ENCODE results near the gene KLC4.

The KLC4 gene

DNA sequence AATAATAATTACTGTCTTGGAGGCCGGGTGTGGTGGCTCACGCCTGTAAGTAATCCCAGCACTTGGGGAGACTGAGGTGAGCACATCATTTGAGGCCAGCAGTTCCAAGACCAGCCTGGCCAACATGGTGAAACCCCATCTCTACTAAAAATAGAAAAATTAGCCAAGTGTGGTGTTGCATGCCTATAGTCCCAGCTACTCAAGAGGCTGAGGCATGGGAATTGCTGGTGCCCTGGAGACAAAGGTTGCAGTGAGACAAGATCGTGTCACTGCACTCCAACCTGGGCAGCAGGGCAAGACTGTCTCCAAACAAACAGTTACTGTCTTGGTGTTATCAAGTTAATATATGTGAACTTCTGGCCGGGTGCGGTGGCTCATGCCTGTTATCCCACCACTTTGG is 33.1 kb upstream of the KLC4 start:
- Histone ChIP-seq H3K9ac (ENCODE audit: insufficient read length, low read depth) (no peak overlapping the region), H3K27me3 (ENCODE audit: insufficient read depth, insufficient read length) (no peaks in the 10 kb centered on the region), H3K4me3 (ENCODE audit: insufficient read length, low read depth) (no peak overlapping the region), H3K36me3 (ENCODE audit: insufficient read depth, insufficient read length, low read length) (peaks cover 68% of the 10 kb centered on the region), H3K9me3 (ENCODE audit: insufficient read depth, low read length) (no peaks in the 10 kb centered on the region), H3K4me1 (ENCODE audit: insufficient read depth, insufficient read length) (no peaks in the 10 kb centered on the region)
- no peak for DNase-seq (ENCODE audit: low read depth, low spot score)
- TF ChIP-seq SUZ12 (IDR thresholded peaks at IDR 0.05; ENCODE audit: extremely low read depth, insufficient read depth, insufficient read length), result no peak
- TF ChIP-seq ZNF274 (IDR thresholded peaks at IDR 0.05; ENCODE audit: low read depth, low read length), result no peak
- TF ChIP-seq YY1 (IDR thresholded peaks at IDR 0.05; ENCODE audit: insufficient read depth, insufficient read length), result no peak

DNA sequence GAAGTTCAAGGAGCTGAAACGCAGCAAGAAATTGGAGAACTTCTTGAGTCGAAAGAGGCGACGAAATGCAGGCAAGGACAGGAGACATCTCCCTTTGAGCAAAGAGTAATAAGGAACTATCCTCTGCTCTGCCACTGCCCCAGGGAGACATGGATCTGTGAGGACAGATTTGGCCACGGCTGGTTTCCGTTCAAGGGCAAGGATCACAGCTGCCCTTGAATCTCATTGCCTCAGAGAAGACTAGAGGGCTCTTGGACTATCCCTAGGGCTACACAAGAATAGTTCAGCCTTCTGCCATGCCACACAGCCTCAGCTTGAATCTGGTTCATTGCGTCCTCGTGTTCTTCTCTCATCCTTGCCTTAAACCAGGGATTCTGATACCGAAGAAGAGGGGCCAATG is 30.3 kb upstream of the KLC4 start:
- no peak for DNase-seq (ENCODE audit: low read depth, low spot score)
- H3K27me3 ChIP-seq (ENCODE audit: insufficient read depth, insufficient read length), result no peaks in the 10 kb centered on the region
- no peaks in the 10 kb centered on the region for H3K4me1 ChIP-seq (ENCODE audit: insufficient read depth, insufficient read length)
- no peak overlapping the region for H3K9ac ChIP-seq (ENCODE audit: insufficient read length, low read depth)
- TF ChIP-seq SUZ12 (IDR thresholded peaks at IDR 0.05; ENCODE audit: extremely low read depth, insufficient read depth, insufficient read length), result no peak
- TF ChIP-seq ZNF274 (IDR thresholded peaks at IDR 0.05; ENCODE audit: low read depth, low read length), result no peak
- no peak for TF ChIP-seq YY1 (IDR thresholded peaks at IDR 0.05; ENCODE audit: insufficient read depth, insufficient read length)
- H3K4me3 ChIP-seq (ENCODE audit: insufficient read length, low read depth), result no peak overlapping the region
- peaks cover 76% of the 10 kb centered on the region for H3K36me3 ChIP-seq (ENCODE audit: insufficient read depth, insufficient read length, low read length)
- H3K9me3 ChIP-seq (ENCODE audit: insufficient read depth, low read length), result no peaks in the 10 kb centered on the region

DNA sequence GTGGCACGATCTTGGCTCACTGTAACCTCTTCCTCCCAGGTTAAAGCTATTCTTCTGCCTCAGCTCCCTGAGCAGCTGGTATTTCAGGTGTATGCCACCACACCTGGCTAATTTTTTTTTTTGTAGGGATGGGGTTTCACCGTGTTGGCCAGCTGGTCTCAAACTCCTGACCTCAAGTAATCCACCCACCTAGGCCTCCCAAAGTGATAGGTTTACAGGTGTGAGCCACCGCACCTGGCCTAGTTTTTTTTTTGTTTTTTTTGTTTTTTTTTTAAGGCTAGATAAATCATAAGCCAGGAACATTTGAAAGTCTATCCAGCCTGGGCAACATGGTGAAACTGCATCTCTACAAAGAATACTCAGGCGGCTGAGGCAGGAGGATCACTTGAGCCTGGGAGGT is 27.1 kb upstream of the KLC4 start:
- Histone ChIP-seq H3K4me3 (ENCODE audit: insufficient read length, low read depth) (no peak overlapping the region), H3K4me1 (ENCODE audit: insufficient read depth, insufficient read length) (no peaks in the 10 kb centered on the region), H3K36me3 (ENCODE audit: insufficient read depth, insufficient read length, low read length) (peaks cover 71% of the 10 kb centered on the region), H3K27me3 (ENCODE audit: insufficient read depth, insufficient read length) (no peaks in the 10 kb centered on the region), H3K9ac (ENCODE audit: insufficient read length, low read depth) (no peak overlapping the region), H3K9me3 (ENCODE audit: insufficient read depth, low read length) (no peaks in the 10 kb centered on the region)
- TF ChIP-seq SUZ12 (IDR thresholded peaks at IDR 0.05; ENCODE audit: extremely low read depth, insufficient read depth, insufficient read length) (no peak), ZNF274 (IDR thresholded peaks at IDR 0.05; ENCODE audit: low read depth, low read length) (no peak), YY1 (IDR thresholded peaks at IDR 0.05; ENCODE audit: insufficient read depth, insufficient read length) (no peak)
- no peak for DNase-seq (ENCODE audit: low read depth, low spot score)

DNA sequence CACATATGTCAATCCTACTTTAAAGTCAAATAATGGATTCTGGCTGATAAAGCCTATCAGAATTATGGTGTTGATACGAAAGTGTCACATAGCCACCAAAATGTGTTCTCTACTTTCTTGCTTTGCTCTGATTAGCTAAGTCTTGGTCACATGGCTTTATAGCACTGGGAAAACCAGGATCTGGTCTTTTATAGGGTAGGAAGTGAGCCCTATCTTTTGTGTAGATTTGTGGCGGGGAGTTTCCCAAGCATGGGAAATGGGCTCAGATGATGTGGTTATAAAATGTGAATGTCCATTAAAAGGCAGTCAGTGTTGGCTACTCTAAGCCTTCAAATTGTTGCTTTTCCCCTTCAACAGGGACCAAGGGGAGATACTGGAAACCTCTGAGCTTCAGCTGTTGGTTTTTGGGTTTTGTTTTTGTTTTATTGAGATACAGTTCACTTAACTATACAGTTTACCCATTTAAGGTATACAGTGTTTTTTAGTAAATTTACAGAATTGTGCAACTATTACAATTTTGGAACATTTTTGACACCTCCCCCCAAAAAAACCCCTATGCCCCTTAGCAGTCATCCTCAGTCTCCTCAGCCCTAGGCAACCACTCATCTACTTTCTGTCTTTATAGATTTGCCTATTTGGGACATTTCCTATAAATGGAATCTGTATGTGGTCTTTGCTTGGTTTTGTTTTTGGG is 25.8 kb upstream of the KLC4 start:
- TF ChIP-seq ZNF274 (IDR thresholded peaks at IDR 0.05; ENCODE audit: low read depth, low read length) (no peak), SUZ12 (IDR thresholded peaks at IDR 0.05; ENCODE audit: extremely low read depth, insufficient read depth, insufficient read length) (no peak), YY1 (IDR thresholded peaks at IDR 0.05; ENCODE audit: insufficient read depth, insufficient read length) (no peak)
- no peak for DNase-seq (ENCODE audit: low read depth, low spot score)
- peaks cover 73% of the 10 kb centered on the region for H3K36me3 ChIP-seq (ENCODE audit: insufficient read depth, insufficient read length, low read length)
- no peak overlapping the region for H3K9ac ChIP-seq (ENCODE audit: insufficient read length, low read depth)
- H3K9me3 ChIP-seq (ENCODE audit: insufficient read depth, low read length), result no peaks in the 10 kb centered on the region
- H3K4me3 ChIP-seq (ENCODE audit: insufficient read length, low read depth), result no peak overlapping the region
- no peaks in the 10 kb centered on the region for H3K4me1 ChIP-seq (ENCODE audit: insufficient read depth, insufficient read length)
- no peaks in the 10 kb centered on the region for H3K27me3 ChIP-seq (ENCODE audit: insufficient read depth, insufficient read length)

DNA sequence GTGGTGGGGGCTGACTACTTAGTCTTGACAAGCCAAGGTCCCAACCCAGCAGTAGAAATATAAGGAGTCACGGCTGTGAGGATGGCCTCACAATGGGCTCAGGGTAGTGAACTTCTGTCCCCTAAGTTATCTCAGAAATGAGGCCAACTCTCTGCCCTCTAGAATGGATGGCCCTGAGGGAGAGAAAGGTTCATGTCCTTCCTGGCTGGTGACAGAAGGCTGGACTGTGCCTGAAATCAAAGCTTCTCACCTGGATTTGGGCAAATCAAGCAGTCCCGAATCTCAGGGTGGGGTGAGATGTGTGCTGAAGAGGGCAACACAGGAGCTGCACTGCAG is 25.3 kb upstream of the KLC4 start:
- Histone ChIP-seq H3K9me3 (ENCODE audit: insufficient read depth, low read length) (no peaks in the 10 kb centered on the region), H3K9ac (ENCODE audit: insufficient read length, low read depth) (no peak overlapping the region), H3K4me3 (ENCODE audit: insufficient read length, low read depth) (no peak overlapping the region), H3K4me1 (ENCODE audit: insufficient read depth, insufficient read length) (no peaks in the 10 kb centered on the region), H3K36me3 (ENCODE audit: insufficient read depth, insufficient read length, low read length) (peaks cover 73% of the 10 kb centered on the region), H3K27me3 (ENCODE audit: insufficient read depth, insufficient read length) (no peaks in the 10 kb centered on the region)
- no peak for TF ChIP-seq YY1 (IDR thresholded peaks at IDR 0.05; ENCODE audit: insufficient read depth, insufficient read length)
- no peak for TF ChIP-seq ZNF274 (IDR thresholded peaks at IDR 0.05; ENCODE audit: low read depth, low read length)
- DNase-seq (ENCODE audit: low read depth, low spot score), result no peak

DNA sequence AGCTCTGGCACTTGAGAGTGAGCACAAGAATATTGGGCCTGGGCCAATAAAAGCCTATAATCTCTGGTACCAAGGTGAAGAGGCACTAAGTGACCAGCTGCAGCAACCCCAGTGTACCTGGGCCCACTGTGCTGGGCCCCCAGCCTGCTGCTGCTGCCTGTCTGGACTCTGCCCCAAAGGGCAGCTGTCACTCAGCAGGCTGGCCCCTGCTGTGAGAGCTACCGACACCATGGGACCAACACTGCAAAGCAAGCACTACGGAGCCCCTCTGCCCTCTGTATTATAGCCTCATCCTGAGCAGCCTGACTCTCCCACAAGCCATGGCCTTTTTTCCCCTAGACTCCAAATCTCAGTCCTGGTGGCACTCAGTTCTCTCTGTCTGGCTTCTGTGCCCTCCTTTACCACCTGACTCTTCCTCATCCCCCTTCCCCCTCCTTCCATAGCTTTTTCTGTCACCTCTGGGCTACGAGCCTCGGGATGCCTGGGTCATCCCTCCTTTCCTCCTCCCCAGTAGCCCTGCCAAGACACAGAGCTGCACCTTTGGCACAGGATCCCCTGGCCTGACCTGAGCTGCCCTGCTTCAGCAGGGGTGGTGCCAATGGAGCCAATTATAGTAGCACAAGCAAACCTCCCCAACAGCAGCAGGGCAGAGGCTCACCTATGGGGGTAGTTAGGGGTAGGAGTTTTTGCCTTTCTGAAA is 23.8 kb upstream of the KLC4 start:
- DNase-seq (ENCODE audit: low read depth, low spot score), result no peak
- Histone ChIP-seq H3K27me3 (ENCODE audit: insufficient read depth, insufficient read length) (no peaks in the 10 kb centered on the region), H3K4me3 (ENCODE audit: insufficient read length, low read depth) (no peak overlapping the region), H3K9ac (ENCODE audit: insufficient read length, low read depth) (no peak overlapping the region), H3K4me1 (ENCODE audit: insufficient read depth, insufficient read length) (no peaks in the 10 kb centered on the region), H3K9me3 (ENCODE audit: insufficient read depth, low read length) (no peaks in the 10 kb centered on the region), H3K36me3 (ENCODE audit: insufficient read depth, insufficient read length, low read length) (peaks cover 75% of the 10 kb centered on the region)
- TF ChIP-seq SUZ12 (IDR thresholded peaks at IDR 0.05; ENCODE audit: extremely low read depth, insufficient read depth, insufficient read length) (no peak), YY1 (IDR thresholded peaks at IDR 0.05; ENCODE audit: insufficient read depth, insufficient read length) (no peak), ZNF274 (IDR thresholded peaks at IDR 0.05; ENCODE audit: low read depth, low read length) (no peak)

DNA sequence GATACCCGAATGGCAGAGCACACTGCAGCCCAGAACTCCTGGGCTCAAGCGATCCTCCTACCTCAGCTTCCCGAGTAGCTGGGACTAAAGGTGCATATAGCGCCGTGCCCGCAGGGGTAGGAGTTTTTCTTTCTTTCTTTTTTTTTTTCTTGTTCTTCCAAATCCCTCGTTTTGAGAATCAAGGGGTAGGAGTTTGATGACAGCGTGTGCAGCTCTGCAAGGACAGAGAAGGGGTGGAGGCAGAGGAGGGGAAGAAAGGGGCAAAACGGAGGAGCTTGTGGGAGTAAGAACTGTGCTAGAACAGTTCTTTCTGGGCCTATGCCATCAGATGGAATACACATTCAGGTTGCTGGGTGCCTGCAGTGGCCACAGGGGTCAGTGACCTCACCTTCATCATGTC is 22.7 kb upstream of the KLC4 start:
- H3K9ac ChIP-seq (ENCODE audit: insufficient read length, low read depth), result no peak overlapping the region
- no peak overlapping the region for H3K4me3 ChIP-seq (ENCODE audit: insufficient read length, low read depth)
- H3K9me3 ChIP-seq (ENCODE audit: insufficient read depth, low read length), result no peaks in the 10 kb centered on the region
- TF ChIP-seq SUZ12 (IDR thresholded peaks at IDR 0.05; ENCODE audit: extremely low read depth, insufficient read depth, insufficient read length) (no peak), YY1 (IDR thresholded peaks at IDR 0.05; ENCODE audit: insufficient read depth, insufficient read length) (no peak), ZNF274 (IDR thresholded peaks at IDR 0.05; ENCODE audit: low read depth, low read length) (no peak)
- no peaks in the 10 kb centered on the region for H3K27me3 ChIP-seq (ENCODE audit: insufficient read depth, insufficient read length)
- H3K36me3 ChIP-seq (ENCODE audit: insufficient read depth, insufficient read length, low read length), result peaks cover 77% of the 10 kb centered on the region
- DNase-seq (ENCODE audit: low read depth, low spot score), result no peak
- H3K4me1 ChIP-seq (ENCODE audit: insufficient read depth, insufficient read length), result no peaks in the 10 kb centered on the region
